Measurements from ENCODE around the gene FLRT2. TPM values are rescaled to one million over a fixed set of nuclear protein-coding genes. Genes with fewer than 3 reads are reported as not detected.

The FLRT2 gene
- total and polyA plus RNA-seq, 2 of the 4 experiments (the other 2 are of a cell fraction) = 10.2 to 13.1 TPM

- no peaks in the 10 kb centered on the region for H3K9me3 ChIP-seq (ENCODE audit: control insufficient read depth, insufficient read depth, low read length)
- no TSS peak for BruUV-seq (replicated peaks)
- no peaks in the 10 kb centered on the region for H3K79me1 ChIP-seq (ENCODE audit: low read depth in 1 of 2, low read length in 2 of 2)
- no peak overlapping the region for H3K9ac ChIP-seq (ENCODE audit: low read depth, low read length)
- 0% methylated on average over 1 of the region's 5 CpGs; no CpG with 5 or more reads in 1 of the 2 experiments for WGBS, 2 experiments (ENCODE audit: extremely low coverage in 2 of 2, insufficient read length in 1 of 2)
- peak overlapping the region; percentile 45 to 56; a peak in 3 of 4 replicates for H4K8ac ChIP-seq (ENCODE audit: low read depth in 2 of 2, low read length in 2 of 2)
- H2BK15ac ChIP-seq (ENCODE audit: low read depth, low read length) = peak overlapping the region; percentile 23; the same call in 1 of the 3 replicates
- H3K36me3 ChIP-seq (ENCODE audit: control insufficient read depth, insufficient read depth, low read length) = no peaks in the 10 kb centered on the region
- ATAC-seq (ENCODE audit: low read depth) (peak; percentile 94), DNase-seq (peak; percentile 88)
- H4K91ac ChIP-seq (ENCODE audit: insufficient read depth, low read depth, low read length) = peak overlapping the region; percentile 58
- ChIA-PET CTCF (no interaction called here), POLR2A (ENCODE audit: unreplicated experiment) (no interaction called here)
- H2AK9ac ChIP-seq (replicated peaks; ENCODE audit: low read depth, low read length, poor library complexity) = no peak overlapping the region
- peak overlapping the region; percentile 48 for H2BK5ac ChIP-seq (ENCODE audit: low read depth, low read length, poor library complexity, severe bottlenecking)
- peak overlapping the region; percentile 66; the same call in 1 of the 2 replicates for H3K14ac ChIP-seq (replicated peaks; ENCODE audit: low read depth, low read length)
- H2BK20ac ChIP-seq (ENCODE audit: low read depth, low read length) = peak overlapping the region; percentile 84; the same call in 1 of the 2 replicates
- peak overlapping the region; percentile 88 for H2BK120ac ChIP-seq (ENCODE audit: low read depth, low read length)
- no peak overlapping the region for H3K56ac ChIP-seq (ENCODE audit: extremely low read depth, insufficient read depth, low read length)
- H2AK5ac ChIP-seq (ENCODE audit: low read depth, low read length) = peak overlapping the region; percentile 12
- dilution Hi-C loops (cut with HindIII; ENCODE audit: low sequenced_read_pairs, unreplicated experiment) = no loop called here
- no peaks in the 10 kb centered on the region for H3K9me1 ChIP-seq (ENCODE audit: insufficient read depth, low read length)
- peak overlapping the region; percentile 73; the same call in 1 of the 2 replicates for H3K4ac ChIP-seq (ENCODE audit: low read depth, low read length)
- TF ChIP-seq CHD1 (IDR thresholded peaks at IDR 0.05; ENCODE audit: low read depth, low read length) = no peak
- TF ChIP-seq CEBPB (IDR thresholded peaks at IDR 0.05; ENCODE audit: low read depth, low read length) = peak; percentile 59
- H3K23ac ChIP-seq (ENCODE audit: low read depth, low read length) = peak overlapping the region; percentile 39; the same call in 1 of the 2 replicates
- H3K4me3 ChIP-seq (ENCODE audit: insufficient read depth, low read depth, low read length) = no peak overlapping the region
- H3K27me3 ChIP-seq (ENCODE audit: control insufficient read depth, insufficient read depth, low read length) = no peaks in the 10 kb centered on the region
- in situ Hi-C loops (cut with MboI; ENCODE audit: low sequenced_read_pairs) = no loop called here
- no peaks in the 10 kb centered on the region for H4K20me1 ChIP-seq (ENCODE audit: insufficient read depth, low read length)
- no peak overlapping the region for H3K27ac ChIP-seq (ENCODE audit: insufficient read depth, low read length)
- H3K18ac ChIP-seq (ENCODE audit: low read depth, low read length) = peak overlapping the region; percentile 83; the same call in 1 of the 2 replicates
- peak overlapping the region; percentile 25; the same call in 1 of the 2 replicates for H3K4me2 ChIP-seq (ENCODE audit: low read depth, low read length)
- peaks cover 4% of the 10 kb centered on the region for H3K4me1 ChIP-seq (ENCODE audit: control insufficient read depth, insufficient read depth, low read length)
- H4K5ac ChIP-seq (ENCODE audit: low read depth, low read length) = no peak overlapping the region
- intact Hi-C loops (cut with micrococcal nuclease) = no loop called here
- no peak overlapping the region for H2AFZ ChIP-seq (replicated peaks; ENCODE audit: low read length, poor library complexity)
These were observed 13.5 kb upstream of the FLRT2 start for GRCh38 chr14:85516239-85517113.
